ENCODE results near the gene SUSD4. TPM values are rescaled to one million over a fixed set of nuclear protein-coding genes. Genes with fewer than 3 reads are reported as not detected.
A peak's percentile ranks its signal among the peaks of the same experiment; 100 is the strongest.

SUSD4 gene
- total and polyA plus RNA-seq, 12 donors: 1.5 to 26.9 (median 7.0) TPM

GRCh38 chr1:223188618-223189356 is 175.2 kb downstream of the SUSD4 start:
- no peaks in the 10 kb centered on the region for H3K4me1 ChIP-seq (replicated peaks in 1 of 2)
- H3K27me3 ChIP-seq: no peaks in the 10 kb centered on the region
- TF ChIP-seq POLR2A (IDR thresholded peaks at IDR 0.05) (no peak), CTCF (IDR thresholded peaks at IDR 0.05) (no peak)
- peak in 1 of 7 donors; percentile 19 for DNase-seq
- H3K9me3 ChIP-seq (replicated peaks in 1 of 3): no peaks in the 10 kb centered on the region
- 67 to 76% (median 74%) methylated on average over 5 of the region's 5 CpGs for whole genome bisulfite sequencing, 4 donors
- H3K36me3 ChIP-seq (replicated peaks in 1 of 2): no peaks in the 10 kb centered on the region
- H3K4me3 ChIP-seq: no peak overlapping the region
- H3K27ac ChIP-seq: no peak overlapping the region
- intact Hi-C loops (cut with DNase I): no loop called here

GRCh38 chr1:223186800-223187199 is 177.2 kb downstream of the SUSD4 start:
- TF ChIP-seq CTCF (IDR thresholded peaks at IDR 0.05) (no peak), POLR2A (IDR thresholded peaks at IDR 0.05) (no peak)
- Histone ChIP-seq H3K4me3 (no peak overlapping the region), H3K27ac (no peak overlapping the region), H3K4me1 (replicated peaks in 1 of 2) (no peaks in the 10 kb centered on the region), H3K9me3 (replicated peaks in 1 of 3) (no peaks in the 10 kb centered on the region), H3K27me3 (no peaks in the 10 kb centered on the region), H3K36me3 (replicated peaks in 1 of 2) (no peaks in the 10 kb centered on the region)
- WGBS, 4 donors: 89 to 94% (median 92%) methylated on average over 3 of the region's 3 CpGs
- intact Hi-C loops (cut with DNase I): no loop called here
- DNase-seq: no peak

- TF ChIP-seq CTCF (IDR thresholded peaks at IDR 0.05) (no peak), POLR2A (IDR thresholded peaks at IDR 0.05) (no peak)
- Histone ChIP-seq H3K27ac (no peak overlapping the region), H3K4me1 (replicated peaks in 1 of 2) (peaks cover 0 to 4% of the 10 kb centered on the region in 2 donors), H3K27me3 (no peaks in the 10 kb centered on the region), H3K9me3 (replicated peaks in 1 of 3) (no peaks in the 10 kb centered on the region), H3K4me3 (no peak overlapping the region), H3K36me3 (replicated peaks in 1 of 2) (no peaks in the 10 kb centered on the region)
- intact Hi-C loops (cut with DNase I): no loop called here
- DNase-seq: no peak
- 82 to 88% (median 86%) methylated on average over 9 of the region's 9 CpGs for WGBS, 4 donors
These were observed 180.6 kb downstream of the SUSD4 start for GRCh38 chr1:223183268-223183862.

GRCh38 chr1:223180731-223181321 is 183.2 kb downstream of the SUSD4 start:
- TF ChIP-seq CTCF (IDR thresholded peaks at IDR 0.05) (no peak), POLR2A (IDR thresholded peaks at IDR 0.05) (no peak)

More at GRCh38 chr1:223180731-223181321, 183.2 kb downstream of the SUSD4 start:
- no peaks in the 10 kb centered on the region for H3K9me3 ChIP-seq (replicated peaks in 1 of 3)
- WGBS, 4 donors: 48 to 55% (median 54%) methylated on average over 5 of the region's 5 CpGs
- no peaks in the 10 kb centered on the region for H3K36me3 ChIP-seq (replicated peaks in 1 of 2)
- DNase-seq: peak in 2 of 7 donors; percentile 20 to 33
- no peaks in the 10 kb centered on the region for H3K27me3 ChIP-seq
- peaks cover 0 to 4% of the 10 kb centered on the region in 2 donors for H3K4me1 ChIP-seq (replicated peaks in 1 of 2)
- intact Hi-C loops (cut with DNase I): no loop called here
- H3K4me3 ChIP-seq: no peak overlapping the region
- H3K27ac ChIP-seq: peak overlapping the region in 2 of 5 donors; percentile 19 to 70

Data from adrenal gland (tissue), 12 donors.